Renal cortical epithelial cell (primary cell): ENCODE results near the gene MACROD2. TPM values are rescaled to one million over a fixed set of nuclear protein-coding genes. Genes with fewer than 3 reads are reported as not detected.
"Not testable (repeated sequence)": the region's sequence is repeated elsewhere in the genome, so short reads cannot be mapped to it uniquely, and the experiment has no call there.

Experiments used
- DNase-seq: peaks from one replicate; pipeline ENCODE4 v3.0.0-alpha.2; 2011; ENCODE audit warnings: low read depth
- total RNA-seq: library from RNA; depleted of rRNA; stranded (reverse); fragments of >200 nt; gene quantifications from 2 replicates; pipeline ENCODE4 v1.2.3, GENCODE V29; 2014

MACROD2 gene
- total RNA-seq, 1 donor from 2014 or later: 5.4 TPM

DNA sequence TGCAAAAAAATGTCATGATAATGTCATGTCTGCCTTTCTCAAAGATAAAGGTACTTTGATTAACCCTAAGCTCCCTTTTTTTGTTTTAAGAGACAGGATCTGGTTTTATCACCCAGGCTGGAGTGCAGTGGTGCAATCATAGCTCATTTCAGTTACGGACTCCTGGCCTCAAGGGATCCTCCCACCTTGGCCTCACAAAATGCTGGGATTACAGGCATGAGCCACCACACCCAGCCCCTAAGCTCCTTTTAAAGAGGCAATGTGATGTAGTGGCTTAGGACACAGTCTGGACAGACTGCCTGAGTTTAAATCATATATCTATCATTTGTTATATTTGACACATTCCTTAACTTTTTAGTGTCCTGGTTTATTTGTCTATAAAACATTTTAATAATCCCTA lies 265.1 kb downstream of the MACROD2 start:
- no peak for DNase-seq

DNA sequence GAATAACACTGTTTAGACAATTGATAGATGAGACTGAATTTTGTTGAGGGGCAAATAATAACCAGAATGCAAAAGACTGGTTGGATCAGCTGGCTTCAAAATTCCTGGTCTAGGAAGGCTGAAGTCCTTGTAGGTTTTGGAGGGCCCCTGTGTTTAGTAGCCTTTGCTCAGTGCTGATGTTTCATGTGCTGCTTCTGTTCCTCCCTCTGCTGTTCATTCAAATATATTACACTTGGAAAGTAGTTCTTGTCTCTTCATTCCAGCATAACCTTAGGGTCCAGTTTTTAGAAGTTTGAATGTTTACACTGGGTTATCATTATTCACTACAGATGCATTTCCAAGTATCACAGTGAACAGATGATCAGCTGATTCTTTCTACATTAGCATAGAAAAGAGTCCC lies 269.6 kb downstream of the MACROD2 start:
- DNase-seq: peak; percentile 38

DNA sequence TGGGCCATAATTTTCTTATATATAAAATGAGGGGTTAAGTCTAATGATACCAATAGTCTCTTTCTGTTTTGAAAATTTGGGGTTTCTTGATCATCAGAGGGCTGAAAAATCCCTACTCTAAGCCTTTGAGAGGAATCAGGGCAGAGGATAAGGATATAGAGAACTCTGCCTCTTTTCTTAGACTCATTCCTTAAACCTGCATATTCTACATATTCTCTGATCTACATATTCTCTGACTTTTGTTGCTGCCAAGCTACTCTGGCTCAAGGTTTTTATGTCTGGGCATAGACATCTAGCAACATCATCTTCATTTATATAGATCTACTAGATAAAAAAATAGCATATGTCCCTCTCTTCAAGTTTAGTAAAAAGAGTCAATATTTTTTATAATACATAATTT lies 270.9 kb downstream of the MACROD2 start:
- DNase-seq: no peak

DNA sequence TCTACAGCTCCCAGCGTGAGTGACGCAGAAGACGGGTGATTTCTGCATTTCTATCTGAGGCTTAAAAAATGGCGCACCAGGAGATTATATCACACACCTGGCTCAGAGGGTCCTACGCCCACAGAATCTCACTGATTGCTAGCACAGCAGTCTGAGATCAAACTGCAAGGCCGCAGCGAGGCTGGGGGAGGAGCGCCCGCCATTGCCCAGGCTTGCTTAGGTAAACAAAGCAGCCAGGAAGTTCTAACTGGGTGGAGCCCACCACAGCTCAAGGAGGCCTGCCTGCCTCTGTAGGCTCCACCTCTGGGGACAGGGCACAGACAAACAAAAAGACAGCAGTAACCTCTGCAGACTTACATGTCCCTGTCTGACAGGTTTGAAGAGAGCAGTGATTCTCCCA lies 275.4 kb downstream of the MACROD2 start:
- not testable (repeated sequence) for DNase-seq

DNA sequence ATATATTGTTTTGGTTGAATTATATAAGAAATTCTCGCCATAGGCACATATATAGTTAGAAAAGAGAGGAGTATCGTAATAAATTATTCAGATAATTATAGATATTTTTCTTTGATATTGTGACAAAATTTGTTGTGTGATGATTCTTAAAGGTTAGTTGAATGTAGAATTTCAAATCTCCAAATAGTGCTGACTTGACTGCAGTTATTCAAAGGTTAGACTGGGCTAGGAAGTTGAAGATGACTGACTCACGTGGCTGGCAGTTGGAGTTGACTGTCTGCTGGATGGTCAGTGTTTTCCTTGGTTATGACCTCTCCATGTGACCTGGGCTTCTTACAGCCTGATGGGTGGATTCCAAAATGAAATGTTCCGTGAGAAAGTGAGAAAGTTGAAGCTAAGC lies 286.8 kb downstream of the MACROD2 start:
- no peak for DNase-seq

DNA sequence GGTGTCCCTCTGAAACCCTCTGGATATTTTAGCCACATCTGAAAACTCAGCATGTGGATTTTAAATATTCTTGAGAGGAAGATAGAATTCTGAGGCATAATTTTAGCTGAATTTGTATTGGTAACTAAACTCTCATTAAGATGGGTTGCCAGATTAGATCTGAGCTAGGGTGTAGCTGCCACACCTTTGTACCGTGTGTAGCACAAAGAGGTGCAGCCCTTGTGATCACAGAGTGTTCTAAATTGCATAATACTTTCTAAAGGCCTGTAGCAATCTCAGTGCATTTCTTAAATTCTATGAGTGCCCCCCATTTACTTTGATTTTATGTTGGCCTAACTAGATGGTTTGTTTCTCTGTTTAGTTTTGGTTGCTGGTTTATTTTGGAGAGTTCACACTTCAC lies 289.1 kb downstream of the MACROD2 start:
- DNase-seq: no peak

DNA sequence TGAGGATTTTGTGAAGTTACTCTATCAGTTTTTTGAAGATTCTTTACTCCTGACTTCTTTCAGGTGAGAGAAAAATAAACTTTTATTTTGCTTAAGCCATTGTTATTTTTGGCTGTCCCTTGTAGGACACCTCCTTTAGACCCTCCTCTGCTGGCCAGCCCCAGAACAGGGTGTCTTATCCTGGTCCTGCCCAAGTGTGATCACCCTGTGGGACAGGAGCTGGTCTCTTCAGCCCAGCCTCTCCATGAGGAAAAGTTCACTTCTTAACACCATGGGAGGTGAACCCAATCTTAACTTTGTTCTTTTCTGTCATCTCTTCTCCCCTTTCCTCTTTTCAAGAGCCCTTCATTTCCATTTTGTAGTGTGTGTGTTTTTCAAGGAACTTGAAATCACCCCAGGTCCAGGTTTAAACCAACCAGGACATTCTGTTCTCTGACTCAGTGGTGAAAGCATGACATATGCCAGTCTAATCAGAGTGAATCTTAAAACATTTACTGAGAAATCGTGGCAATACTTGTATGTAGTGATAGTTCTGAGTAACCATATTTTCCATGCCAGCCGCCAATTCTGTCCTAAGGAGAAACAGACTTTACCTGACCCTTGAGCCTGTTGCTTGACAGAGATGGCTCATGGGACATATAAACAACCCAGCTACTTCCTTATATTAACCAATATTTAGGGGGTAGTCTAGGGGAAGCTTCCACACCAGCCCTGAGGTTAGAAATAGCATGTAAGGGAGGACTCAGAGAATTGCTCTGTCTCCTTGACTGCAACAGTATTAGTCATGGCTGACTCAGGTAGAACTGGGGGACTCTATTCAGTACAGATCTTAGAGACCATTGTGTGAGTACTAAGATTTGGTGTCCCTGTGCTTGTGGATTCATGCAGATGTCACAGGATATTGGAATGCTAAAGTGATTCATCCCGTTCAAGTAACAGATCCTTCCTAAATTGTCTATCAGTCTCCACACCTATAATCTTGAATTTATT lies 293.3 kb downstream of the MACROD2 start:
- DNase-seq: peak; percentile 93

DNA sequence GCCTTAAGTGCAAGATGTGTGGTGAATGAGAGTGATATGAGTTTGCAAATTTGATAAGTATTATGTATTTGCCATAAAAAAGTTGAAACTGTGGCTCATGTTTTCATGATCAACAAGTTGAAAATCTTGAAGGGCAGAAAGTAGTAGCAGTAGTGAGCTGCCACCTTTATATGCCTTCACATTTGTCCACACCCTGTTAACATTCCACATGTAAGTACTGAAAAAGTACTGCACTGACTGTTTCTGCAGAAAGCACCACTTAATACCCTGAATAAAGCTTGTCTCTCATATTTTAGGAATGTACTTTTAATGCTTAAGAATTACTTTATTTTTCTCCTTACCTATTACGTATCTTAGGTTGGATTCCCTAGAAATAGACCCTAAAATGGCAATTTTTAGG lies 296.2 kb downstream of the MACROD2 start:
- no peak for DNase-seq

DNA sequence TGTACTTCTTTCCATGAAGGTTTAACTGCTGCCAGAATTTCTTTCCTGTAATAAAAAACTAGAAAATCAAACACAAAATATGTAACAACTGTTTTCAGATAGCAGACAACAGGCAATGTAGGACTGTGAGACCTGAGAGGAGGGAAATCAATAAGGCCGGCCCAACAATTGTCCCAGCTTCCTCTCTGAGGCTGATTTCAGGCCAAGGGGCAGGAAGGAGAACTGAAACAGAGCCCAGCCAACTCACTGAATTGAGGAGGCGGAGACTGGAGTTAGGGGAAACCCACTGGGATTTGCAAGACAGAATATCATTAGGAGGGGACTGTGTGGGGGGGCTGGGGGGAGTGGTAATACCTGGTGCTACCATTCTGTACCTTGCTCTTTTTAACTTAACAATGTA lies 299.9 kb downstream of the MACROD2 start:
- DNase-seq: no peak

DNA sequence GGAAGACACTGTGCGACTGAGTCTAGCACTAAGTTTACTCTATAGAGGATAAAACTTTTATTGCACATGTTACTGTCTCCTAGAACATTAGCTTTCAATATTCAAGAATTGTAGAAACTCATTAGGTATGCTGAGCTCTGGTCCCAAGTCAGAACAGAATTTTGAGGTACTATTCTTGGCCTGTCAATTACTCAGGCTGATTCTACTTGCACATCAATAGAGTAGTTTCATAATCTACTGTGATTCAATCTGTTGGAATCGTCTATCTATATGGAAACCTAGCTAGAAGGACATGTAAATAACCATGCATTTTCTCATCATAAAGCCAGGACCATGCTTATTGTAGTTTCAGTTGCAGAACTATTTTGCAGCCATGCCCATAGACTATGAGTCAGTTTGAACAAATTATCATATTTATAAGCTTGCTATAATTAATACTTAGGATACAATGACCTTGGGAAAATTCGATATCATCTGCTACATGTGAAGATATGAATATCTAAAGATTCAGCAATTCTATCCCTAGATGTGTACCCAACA lies 300.5 kb downstream of the MACROD2 start:
- no peak for DNase-seq

DNA sequence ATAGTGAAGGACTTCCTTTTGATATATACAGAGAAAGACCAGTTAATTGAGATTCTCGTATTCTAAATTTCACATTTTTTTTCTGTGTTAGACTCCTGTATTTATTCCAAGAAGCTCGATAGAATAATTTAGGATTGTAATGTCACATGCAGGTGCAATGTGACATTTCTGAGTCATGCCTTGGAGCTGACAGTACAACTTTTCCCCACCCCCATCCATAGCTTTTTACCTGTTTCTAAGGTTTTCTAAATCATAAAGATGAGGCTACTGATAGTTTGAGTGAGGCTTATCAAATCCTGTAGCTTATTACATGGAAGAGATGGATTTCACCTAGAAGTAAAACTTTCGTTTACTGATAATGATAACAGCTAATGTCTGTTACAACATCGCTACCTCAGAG lies 304.5 kb downstream of the MACROD2 start:
- DNase-seq: no peak

DNA sequence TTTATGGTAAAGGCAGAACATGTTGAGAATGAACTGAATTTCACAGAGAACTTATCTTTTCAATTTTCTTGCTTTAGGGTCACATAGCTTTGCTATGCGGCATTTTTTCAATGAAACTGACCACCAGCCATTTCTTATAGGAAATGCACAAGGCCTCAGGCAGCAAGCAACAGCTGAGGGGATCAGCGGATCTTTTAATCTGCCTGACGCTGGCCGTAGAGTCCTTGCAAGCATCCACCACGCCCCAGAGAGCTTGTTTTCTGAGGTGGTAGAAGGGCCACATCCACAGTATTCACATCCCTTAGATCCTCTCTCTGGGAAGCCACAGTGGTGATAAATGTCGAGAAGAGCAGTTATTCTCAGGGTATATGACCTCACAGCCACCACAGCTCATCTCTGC lies 307.8 kb downstream of the MACROD2 start:
- DNase-seq: no peak

DNA sequence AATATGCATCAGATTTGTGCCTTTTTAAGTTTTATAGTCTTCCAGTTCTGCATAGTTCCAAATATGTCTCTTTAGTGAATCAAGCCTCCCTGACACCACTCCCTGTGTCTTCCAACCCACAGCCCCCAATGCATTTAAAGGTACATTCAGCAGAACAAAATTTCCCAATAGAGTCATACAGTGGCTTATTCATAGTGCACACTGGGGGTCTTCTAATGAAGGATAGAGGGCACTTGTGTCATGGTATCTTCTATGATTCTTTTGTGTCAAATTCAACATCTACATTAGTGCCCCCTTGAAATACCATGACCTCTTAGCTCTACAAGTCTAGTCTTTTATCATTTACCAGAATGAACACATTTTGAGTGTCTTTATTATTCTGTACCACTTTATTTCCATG lies 308.3 kb downstream of the MACROD2 start:
- no peak for DNase-seq

DNA sequence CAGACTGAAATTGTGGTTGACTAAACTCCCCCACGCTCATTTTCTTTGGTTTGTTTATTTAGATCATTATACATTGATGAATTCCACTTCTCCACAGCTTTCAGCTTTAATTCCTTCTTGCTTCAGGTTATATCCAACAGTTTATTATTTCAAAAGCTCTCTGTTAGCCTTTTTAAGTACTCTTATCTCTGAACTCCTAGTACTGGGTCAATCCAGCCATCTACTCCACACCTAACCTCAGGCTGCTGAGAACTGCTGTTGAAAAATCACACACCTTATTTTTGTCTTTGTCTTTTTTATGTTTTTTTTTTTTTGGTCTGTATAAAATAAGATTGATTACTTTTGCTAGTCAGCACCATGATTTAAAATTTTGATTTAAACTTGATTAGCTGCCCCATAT lies 309.2 kb downstream of the MACROD2 start:
- no peak for DNase-seq

DNA sequence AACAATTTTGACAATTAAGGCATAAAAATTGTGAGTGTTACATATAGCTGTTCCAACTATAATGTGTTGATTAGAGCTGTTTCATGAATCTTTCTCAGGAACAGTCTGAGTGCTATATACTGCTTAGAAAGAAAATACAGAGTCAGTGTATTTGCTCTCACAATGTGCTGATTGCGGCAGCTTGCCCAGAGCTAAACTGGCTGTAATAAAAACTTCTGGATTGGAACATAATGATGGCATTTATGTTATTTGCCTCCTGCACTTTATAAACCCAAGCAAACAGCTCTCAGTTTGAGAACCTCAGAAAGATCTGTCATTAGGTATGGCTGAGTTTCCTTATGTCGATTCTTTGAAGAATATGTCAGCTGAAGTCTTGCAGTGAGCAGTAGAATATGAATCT lies 312.6 kb downstream of the MACROD2 start:
- peak; percentile 70 for DNase-seq

DNA sequence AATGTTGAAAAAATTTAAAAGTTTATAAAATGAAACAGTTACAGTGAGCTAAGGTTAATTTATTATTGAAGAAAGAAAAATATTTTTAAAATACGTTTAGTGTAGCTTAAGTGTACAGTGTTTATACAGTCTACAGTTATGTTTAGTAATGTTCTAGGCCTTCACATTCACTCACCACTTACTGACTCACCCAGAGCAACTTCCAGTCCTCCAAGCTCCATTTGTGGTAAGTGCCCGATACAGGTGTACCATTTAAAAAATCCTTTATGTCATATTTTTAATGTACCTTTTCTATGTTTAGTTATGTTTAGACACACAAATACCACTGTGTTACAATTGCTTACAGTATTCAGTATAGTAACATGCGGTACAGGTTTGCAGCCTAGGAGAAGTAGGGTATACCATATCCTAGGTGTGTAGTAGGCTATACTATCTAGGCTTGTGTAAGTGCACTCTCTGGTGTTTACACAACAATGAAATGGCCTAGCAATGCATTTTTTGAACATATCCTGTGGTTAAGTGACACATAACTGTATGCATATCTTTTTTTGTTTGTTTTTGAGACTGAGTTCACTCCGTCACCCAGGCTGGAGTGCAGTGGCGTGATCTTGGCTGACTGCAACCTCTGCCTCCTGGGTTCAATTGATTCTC lies 315.8 kb downstream of the MACROD2 start:
- no peak for DNase-seq

DNA sequence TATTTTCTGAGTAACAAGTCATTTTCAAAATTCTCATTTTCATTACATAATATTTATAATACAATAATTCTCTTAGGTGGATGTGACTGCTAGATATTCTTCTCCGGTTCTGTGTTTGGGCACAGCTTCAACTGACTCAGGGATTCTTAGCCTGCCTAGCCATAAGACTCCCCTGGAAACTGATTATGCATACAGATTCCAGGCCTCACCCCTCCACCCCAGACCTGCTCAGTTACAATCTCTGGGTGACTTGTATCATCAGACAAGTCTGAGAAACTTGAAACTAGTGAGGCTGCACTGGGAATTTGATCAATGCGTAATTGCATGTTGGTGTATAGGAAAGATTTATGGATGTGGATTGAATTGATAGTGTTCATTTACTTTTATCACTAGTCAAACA lies 316.7 kb downstream of the MACROD2 start:
- DNase-seq: no peak

DNA sequence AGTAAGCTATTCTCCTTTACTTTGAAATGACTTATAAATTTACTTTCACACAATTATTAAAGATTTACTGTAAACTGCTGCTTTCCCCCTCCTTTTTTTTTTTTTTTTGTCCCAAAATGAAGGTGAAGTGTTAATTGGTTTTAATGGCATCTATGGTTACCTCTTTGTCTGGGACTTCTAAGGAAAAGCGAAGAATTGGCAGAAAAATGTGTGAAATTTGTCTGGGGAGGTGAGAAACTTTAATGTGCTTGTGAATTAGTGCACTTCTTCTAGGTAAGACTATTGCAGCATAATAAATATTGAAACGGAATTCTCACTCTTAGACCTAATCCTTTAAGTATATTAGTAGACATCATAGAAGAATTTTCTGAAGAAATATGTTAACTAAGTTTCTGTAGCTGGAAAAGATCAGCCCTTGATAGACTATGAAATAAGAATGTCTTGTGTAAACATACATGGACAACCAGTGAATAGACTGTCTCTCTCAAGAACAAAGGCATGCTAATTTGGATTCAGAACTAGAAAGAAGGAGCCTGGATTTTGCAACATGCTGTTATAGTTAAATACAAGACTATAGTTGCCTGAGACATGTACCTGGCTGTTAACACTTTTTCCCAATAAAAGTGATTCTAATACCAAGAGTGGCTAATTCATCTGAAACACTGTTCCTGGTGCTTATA lies 318.2 kb downstream of the MACROD2 start:
- no peak for DNase-seq

DNA sequence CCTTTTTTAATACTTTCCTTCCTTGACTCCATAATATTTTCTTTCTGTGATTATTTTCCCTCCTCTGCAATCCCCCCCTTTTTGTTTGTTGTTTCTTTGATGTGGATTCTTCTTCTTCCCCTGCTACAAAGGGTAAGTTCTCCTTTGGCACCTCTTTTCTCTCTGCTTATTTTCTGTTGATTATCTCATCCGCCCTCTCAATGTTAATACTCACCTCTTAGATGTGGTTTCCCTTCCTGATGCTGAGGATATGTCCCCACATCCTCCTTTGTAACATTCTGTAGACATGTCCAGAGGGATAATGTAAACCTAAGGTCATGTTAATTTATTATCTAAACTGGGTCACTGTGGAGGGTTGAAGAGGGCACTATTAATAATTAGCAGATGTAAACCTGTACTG lies 324.4 kb downstream of the MACROD2 start:
- no peak for DNase-seq

DNA sequence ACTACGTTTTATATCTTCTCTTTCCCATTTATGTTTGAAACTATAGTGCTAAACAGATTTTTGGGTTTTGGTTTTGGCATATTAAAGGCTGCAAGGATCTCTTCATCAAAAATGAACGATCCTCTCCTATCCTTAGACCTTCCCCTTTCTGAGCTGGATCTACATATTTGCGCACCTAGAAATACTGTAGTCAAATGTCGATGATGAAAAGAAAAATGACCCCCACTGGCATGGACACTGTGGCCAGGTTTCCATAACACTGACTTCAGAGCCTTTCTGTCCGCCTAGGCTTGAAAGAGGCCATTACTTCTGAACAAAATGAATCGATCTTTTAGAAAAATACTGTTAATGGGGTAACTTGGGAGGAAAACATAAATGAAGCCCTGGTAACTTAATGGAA lies 336.3 kb downstream of the MACROD2 start:
- DNase-seq: peak; percentile 18

DNA sequence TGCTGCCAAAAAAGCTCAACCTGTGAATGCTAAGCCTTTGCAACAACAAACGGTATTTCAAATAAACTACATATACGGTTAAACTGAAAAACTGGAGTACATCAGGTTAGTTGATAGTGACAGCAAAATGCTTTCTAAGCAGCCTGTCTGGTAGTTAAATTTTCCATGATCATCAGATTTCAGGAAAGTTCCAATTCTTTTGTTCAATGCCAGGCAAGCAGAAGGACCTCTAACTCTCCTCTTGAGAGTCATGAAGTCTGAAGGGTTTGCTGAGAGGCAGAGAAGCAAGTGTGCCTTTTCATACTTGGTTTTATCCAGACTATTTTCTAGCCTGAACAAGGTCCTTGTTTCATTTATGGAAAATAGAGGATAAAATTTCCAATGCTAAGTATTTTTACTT lies 337.6 kb downstream of the MACROD2 start:
- peak; percentile 29 for DNase-seq

DNA sequence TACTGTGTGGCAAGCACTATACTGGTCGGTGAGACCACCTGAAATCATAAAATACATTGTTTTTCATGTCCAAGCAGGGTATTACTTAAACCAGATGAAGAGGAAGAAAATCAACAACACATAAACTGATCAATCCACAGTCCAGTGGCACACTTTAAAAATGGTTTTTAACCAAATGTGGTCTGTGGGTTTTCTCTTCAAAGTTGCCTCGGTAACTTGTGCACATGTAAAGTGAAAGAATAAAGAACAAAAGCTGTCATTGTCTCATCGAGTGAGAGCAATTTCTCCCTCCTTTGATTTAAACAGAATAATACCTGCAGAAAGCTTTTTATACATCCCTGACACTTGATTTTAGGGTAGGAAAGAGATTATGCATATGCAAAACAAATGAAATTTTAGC lies 338.4 kb downstream of the MACROD2 start:
- DNase-seq: peak; percentile 12
